ENCODE results near the gene CBARP. TPM values are rescaled to one million over a fixed set of nuclear protein-coding genes. Genes with fewer than 3 reads are reported as not detected.

CBARP gene
- total and polyA plus RNA-seq, 9 of the 15 experiments (the other 6 are each of a cell fraction or from before 2014, with no cell fraction given), result 0.03 to 8.9 (median 1.2) TPM; not detected in 1

- TF ChIP-seq, protein P1, sequence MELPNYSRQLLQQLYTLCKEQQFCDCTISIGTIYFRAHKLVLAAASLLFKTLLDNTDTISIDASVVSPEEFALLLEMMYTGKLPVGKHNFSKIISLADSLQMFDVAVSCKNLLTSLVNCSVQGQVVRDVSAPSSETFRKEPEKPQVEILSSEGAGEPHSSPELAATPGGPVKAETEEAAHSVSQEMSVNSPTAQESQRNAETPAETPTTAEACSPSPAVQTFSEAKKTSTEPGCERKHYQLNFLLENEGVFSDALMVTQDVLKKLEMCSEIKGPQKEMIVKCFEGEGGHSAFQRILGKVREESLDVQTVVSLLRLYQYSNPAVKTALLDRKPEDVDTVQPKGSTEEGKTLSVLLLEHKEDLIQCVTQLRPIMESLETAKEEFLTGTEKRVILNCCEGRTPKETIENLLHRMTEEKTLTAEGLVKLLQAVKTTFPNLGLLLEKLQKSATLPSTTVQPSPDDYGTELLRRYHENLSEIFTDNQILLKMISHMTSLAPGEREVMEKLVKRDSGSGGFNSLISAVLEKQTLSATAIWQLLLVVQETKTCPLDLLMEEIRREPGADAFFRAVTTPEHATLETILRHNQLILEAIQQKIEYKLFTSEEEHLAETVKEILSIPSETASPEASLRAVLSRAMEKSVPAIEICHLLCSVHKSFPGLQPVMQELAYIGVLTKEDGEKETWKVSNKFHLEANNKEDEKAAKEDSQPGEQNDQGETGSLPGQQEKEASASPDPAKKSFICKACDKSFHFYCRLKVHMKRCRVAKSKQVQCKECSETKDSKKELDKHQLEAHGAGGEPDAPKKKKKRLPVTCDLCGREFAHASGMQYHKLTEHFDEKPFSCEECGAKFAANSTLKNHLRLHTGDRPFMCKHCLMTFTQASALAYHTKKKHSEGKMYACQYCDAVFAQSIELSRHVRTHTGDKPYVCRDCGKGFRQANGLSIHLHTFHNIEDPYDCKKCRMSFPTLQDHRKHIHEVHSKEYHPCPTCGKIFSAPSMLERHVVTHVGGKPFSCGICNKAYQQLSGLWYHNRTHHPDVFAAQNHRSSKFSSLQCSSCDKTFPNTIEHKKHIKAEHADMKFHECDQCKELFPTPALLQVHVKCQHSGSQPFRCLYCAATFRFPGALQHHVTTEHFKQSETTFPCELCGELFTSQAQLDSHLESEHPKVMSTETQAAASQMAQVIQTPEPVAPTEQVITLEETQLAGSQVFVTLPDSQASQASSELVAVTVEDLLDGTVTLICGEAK (IDR thresholded peaks at IDR 0.05), result no peak
- TF ChIP-seq, protein P1 (CRISPR knock-in tag; IDR thresholded peaks at IDR 0.05), result no peak
- TF ChIP-seq CTCFL (IDR thresholded peaks at IDR 0.05; ENCODE audit: borderline replicate concordance, insufficient read depth, low read depth, low read length, poor library complexity, severe bottlenecking) (no peak), CCAR2 (IDR thresholded peaks at IDR 0.05; ENCODE audit: low read depth, low read length) (no peak), ZNF740 (CRISPR knock-in tag; IDR thresholded peaks at IDR 0.05) (no peak), ZNF740 (tag; IDR thresholded peaks at IDR 0.05) (no peak), CBFA2T3 (IDR thresholded peaks at IDR 0.05) (no peak), PHTF2 (CRISPR knock-in tag; IDR thresholded peaks at IDR 0.05) (no peak), ADNP (tag; IDR thresholded peaks at IDR 0.05) (no peak), ZNF347 (CRISPR knock-in tag; IDR thresholded peaks at IDR 0.05; ENCODE audit: low read depth) (no peak)
- TF ChIP-seq, protein P2, sequence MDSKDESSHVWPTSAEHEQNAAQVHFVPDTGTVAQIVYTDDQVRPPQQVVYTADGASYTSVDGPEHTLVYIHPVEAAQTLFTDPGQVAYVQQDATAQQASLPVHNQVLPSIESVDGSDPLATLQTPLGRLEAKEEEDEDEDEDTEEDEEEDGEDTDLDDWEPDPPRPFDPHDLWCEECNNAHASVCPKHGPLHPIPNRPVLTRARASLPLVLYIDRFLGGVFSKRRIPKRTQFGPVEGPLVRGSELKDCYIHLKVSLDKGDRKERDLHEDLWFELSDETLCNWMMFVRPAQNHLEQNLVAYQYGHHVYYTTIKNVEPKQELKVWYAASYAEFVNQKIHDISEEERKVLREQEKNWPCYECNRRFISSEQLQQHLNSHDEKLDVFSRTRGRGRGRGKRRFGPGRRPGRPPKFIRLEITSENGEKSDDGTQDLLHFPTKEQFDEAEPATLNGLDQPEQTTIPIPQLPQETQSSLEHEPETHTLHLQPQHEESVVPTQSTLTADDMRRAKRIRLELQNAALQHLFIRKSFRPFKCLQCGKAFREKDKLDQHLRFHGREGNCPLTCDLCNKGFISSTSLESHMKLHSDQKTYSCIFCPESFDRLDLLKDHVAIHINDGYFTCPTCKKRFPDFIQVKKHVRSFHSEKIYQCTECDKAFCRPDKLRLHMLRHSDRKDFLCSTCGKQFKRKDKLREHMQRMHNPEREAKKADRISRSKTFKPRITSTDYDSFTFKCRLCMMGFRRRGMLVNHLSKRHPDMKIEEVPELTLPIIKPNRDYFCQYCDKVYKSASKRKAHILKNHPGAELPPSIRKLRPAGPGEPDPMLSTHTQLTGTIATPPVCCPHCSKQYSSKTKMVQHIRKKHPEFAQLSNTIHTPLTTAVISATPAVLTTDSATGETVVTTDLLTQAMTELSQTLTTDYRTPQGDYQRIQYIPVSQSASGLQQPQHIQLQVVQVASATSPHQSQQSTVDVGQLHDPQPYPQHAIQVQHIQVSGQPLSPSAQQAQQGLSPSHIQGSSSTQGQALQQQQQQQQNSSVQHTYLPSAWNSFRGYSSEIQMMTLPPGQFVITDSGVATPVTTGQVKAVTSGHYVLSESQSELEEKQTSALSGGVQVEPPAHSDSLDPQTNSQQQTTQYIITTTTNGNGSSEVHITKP (IDR thresholded peaks at IDR 0.05; ENCODE audit: partially characterized antibody), result no peak
Observed at GRCh38 chr19:1274081-1274851, 36.5 kb upstream of the CBARP start (continued).

Measured in K562 (cell line).